Measurements from ENCODE around the gene DSE.
"Not testable (repeated sequence)": the region's sequence is repeated elsewhere in the genome, so short reads cannot be mapped to it uniquely, and the experiment has no call there.

Gene DSE

DNA sequence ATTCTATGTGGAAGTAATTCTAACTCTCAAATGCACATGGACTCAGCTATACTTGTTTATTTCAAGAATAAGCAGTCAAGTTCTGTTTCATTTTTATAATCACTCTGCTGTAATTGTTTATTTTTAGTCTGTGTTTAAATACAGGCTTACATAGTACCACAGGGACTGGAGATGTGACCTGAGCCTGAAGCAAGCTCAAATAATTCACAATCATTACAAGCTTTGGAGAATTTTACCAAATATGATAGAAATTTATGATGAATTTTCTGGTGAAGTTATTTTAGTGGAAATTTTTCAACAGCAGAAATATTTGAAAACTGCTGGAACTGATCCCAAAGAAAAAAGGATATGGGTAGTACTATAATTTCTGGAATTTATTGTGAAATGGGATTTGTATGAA is 41.6 kb upstream of the DSE start:
- peak; percentile 59 for DNase-seq (ENCODE audit: low read depth)
- H3K4me3 ChIP-seq (ENCODE audit: low read depth, low read length): no peak overlapping the region
- TF ChIP-seq, protein P1, sequence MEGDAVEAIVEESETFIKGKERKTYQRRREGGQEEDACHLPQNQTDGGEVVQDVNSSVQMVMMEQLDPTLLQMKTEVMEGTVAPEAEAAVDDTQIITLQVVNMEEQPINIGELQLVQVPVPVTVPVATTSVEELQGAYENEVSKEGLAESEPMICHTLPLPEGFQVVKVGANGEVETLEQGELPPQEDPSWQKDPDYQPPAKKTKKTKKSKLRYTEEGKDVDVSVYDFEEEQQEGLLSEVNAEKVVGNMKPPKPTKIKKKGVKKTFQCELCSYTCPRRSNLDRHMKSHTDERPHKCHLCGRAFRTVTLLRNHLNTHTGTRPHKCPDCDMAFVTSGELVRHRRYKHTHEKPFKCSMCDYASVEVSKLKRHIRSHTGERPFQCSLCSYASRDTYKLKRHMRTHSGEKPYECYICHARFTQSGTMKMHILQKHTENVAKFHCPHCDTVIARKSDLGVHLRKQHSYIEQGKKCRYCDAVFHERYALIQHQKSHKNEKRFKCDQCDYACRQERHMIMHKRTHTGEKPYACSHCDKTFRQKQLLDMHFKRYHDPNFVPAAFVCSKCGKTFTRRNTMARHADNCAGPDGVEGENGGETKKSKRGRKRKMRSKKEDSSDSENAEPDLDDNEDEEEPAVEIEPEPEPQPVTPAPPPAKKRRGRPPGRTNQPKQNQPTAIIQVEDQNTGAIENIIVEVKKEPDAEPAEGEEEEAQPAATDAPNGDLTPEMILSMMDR (conservative IDR thresholded peaks at IDR 0.05; ENCODE audit: low read depth, low read length): no peak

DNA sequence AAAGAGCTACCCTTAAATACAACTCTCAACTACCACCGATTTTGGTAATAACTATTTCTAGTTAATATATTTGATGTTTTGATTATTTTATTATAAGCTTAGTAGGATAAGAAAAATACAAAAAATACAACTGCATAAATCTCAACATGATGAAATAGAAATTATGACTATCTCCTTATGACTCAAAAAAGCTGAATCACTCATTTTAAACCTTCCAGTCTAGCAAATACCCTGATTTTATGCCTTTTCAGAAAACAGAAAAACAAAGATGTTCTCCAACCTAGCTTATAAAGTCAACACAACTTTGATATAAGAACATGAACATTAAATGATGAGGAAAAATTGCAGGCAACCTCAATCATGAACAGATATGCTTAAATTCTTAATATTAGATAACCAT is 40.2 kb upstream of the DSE start:
- TF ChIP-seq, protein P1 (conservative IDR thresholded peaks at IDR 0.05; ENCODE audit: low read depth, low read length): no peak
- H3K4me3 ChIP-seq (ENCODE audit: low read depth, low read length): no peak overlapping the region

DNA sequence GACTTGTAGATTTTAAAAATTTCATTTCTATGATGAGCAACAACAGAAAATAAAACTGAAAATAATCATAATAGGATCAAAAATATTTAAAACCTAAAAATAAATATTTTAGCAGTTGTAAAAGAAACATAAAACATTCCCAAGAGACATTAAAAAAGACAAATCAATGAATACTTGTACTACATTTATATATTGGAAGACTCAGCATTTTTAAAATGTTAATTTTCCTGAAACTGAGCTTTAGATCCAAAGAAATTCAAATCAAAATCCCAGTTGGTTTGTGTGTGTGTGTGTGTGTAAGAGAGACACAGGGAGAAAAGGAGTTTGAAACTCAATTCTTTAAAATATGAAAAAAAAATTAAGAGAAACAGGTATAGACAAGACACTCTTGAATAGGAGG is 38.7 kb upstream of the DSE start:
- no peak for DNase-seq (ENCODE audit: low read depth)
- no peak overlapping the region for H3K4me3 ChIP-seq (ENCODE audit: low read depth, low read length)
- TF ChIP-seq, protein P1 (conservative IDR thresholded peaks at IDR 0.05; ENCODE audit: low read depth, low read length): no peak

More for the DNA sequence above, 40.2 kb upstream of the DSE start:
- no peak for DNase-seq (ENCODE audit: low read depth)

DNA sequence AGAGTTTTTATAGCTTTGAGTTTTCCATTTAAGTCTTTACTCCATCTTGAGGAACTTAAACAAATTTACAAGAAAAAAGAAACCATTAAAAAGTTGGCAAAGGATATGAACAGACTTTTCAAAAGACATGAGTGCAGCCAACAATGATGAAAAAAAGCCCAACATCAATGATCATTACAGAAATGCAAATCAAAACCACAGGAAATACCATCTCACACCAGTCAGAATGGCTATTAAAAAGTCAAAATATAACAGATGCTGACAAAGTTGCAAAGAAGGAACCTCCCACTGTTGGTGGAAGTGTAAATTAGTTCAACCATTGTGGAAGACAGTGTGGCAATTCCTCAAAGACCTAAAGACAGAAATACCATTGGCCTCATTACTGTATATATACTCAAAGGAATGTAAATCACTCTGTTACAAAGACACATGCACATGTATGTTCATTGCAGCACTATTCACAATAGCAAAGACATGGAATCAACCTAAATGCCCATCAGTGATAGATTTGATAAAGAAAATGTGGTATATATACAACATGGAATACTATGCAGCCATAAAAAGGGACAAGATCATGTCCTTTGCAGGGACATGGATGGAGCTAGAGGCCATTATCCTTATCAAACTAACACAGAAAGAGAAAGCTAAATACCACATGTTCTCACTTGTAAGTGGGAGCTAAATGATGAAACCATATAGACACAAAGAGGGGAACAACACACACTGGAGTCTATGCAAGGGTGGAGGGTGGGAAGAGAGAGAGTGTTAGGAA is 35.9 kb upstream of the DSE start:
- not testable (repeated sequence) for DNase-seq (ENCODE audit: low read depth); H3K4me3 ChIP-seq (ENCODE audit: low read depth, low read length)

DNA sequence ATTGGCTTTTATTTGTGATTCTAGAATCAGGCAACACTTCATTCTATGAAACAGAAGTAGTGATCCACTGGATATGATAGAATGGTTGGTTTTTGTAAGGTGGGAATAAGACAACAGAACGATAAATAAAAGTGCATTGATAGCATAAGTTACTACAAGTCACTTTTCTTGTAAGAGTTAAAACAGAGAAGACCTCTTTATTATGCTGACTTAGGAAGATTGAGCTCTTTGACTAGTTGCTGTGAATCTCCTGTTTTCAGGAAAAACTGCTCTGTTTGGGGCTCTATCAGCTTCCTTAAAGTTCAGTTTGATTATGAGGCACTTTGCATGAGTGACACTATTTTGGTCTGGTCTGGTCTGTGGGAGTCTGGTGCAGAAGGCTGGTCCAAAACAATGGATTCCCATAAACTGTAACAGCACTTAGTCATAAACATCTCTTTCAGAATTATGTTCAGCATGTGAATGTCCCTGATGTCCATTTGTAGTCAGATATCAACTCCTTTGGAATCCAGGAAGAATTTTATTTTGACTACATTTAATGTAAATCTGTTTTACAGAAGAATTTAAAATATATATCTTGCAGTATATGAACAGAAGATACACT is 35.0 kb upstream of the DSE start:
- TF ChIP-seq, protein P1 (conservative IDR thresholded peaks at IDR 0.05; ENCODE audit: low read depth, low read length): no peak
- DNase-seq (ENCODE audit: low read depth): no peak
- H3K4me3 ChIP-seq (ENCODE audit: low read depth, low read length): no peak overlapping the region

DNA sequence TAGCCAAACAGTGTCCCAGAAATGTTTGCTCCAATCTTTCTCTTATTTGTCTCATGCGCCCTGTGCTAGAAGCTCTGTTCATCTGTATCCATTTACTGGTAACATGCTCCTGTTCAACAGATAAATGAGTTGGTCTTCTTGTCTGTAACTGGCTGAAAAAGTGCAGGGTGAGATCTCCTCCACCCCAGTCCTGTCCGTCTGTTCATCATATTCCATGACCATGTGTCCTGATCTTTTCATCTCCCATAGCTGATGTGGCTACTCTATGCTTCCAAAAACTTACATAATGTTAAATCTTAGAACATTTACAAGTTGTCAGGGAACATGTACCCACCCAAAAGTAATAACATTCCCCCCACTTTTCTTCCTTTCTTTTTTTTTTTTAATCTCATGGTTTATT is 31.8 kb upstream of the DSE start:
- DNase-seq (ENCODE audit: low read depth): no peak
- no peak overlapping the region for H3K4me3 ChIP-seq (ENCODE audit: low read depth, low read length)
- TF ChIP-seq, protein P1 (conservative IDR thresholded peaks at IDR 0.05; ENCODE audit: low read depth, low read length): no peak

DNA sequence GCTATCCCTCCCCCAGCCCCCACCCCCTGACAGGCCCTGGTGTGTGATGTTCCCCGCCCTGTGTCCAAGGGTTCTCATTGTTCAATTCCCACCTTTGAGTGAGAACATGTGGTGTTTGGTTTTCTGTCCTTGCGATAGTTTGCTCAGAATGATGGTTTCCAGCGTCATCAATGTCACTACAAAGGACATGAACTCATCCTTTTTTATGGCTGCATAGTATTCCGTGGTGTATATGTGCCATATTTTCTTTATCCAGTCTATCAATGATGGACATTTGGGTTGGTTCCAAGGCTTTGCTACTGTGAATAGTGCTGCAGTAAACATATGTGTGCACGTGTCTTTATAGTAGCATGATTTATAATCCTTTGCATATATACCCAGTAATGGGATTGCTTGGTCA is 30.1 kb upstream of the DSE start:
- DNase-seq (ENCODE audit: low read depth); H3K4me3 ChIP-seq (ENCODE audit: low read depth, low read length): not testable (repeated sequence)

DNA sequence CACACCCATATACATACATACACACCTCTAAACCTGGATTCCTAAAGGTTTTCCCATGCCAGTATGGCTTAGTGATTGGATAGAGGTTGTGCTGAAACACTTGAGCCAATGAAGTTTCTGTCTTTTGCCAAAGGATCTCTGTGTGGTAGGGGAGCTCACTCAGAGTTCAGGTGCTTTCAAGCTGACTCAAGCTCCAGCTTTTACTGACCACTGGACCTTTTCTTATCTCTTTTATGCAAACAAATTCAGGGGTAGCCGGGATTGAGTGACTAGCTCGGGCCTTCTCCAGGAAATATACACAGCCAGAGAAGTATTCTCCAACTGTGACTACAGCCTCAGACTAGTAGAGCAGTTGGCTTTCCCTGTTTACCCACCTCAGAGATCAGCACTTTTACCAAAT is 21.5 kb upstream of the DSE start:
- TF ChIP-seq, protein P1 (conservative IDR thresholded peaks at IDR 0.05; ENCODE audit: low read depth, low read length): no peak
- H3K4me3 ChIP-seq (ENCODE audit: low read depth, low read length): no peak overlapping the region
- no peak for DNase-seq (ENCODE audit: low read depth)

Measured in choroid plexus epithelial cell (primary cell).